Spleen (tissue), 7 donors: Measurements from ENCODE around the gene SLC13A3.

Source experiments
- POLR2A ChIP-seq, 3 donors: fragments of 450-650 bp; IDR thresholded peaks; one replicate each; pipeline ENCODE4 v1.5.1; 2017; ENCODE audit warnings: antibody characterized with exemption in 3 of 3, mild to moderate bottlenecking in 1 of 3
- POLR2AphosphoS5 ChIP-seq, 3 donors: sonication (generic); formaldehyde crosslinking; IDR thresholded peaks; one replicate each; pipeline ENCODE4 v1.5.1; 2017; ENCODE audit warnings: antibody characterized with exemption in 3 of 3
- TF ChIP-seq, protein P1 (sequence below), 11 experiments: fragments of 200-600 bp in 7 of 11; fragments of 450-650 bp in 4 of 11; sonication (generic) in 4 of 11; IDR thresholded peaks in 8 of 11; conservative IDR thresholded peaks in 3 of 11; 1 replicate in 7 of 11; 2 replicates in 4 of 11; pipeline versions ENCODE4 v1.4.0 to v1.8.0; 2016 to 2021; ENCODE audit warnings: antibody characterized with exemption in 11 of 11, inconsistent platforms in 4 of 11, mild to moderate bottlenecking in 1 of 11
- donor health status: DM: no; HTN: no; CAD: no; lungs with moderate emphysema.
- donor health status: DM: no; HTN: no; CAD: no.
- donor health status: DM: no; HTN: no; CAD: no.

DNA sequence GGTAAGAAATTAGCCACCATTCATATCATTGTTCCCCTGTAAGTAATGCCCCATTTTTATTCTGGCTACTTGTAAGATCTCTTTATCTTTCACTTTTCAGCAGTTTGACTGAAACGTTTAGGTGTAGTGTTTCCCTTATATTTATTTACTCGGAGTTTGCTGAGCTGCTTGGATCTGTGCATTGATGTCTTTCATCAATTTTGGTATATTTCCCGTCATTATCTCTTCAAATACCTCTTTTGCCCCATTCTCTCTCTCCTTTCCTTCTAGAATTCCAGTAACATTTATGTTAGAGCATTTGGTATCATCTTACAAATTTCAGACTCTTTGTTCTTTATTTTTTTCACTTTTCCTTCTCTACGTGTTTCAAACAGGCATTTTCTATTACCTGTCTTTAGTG, 9.2 kb upstream of the SLC13A3 start:
- TF ChIP-seq, protein P1, sequence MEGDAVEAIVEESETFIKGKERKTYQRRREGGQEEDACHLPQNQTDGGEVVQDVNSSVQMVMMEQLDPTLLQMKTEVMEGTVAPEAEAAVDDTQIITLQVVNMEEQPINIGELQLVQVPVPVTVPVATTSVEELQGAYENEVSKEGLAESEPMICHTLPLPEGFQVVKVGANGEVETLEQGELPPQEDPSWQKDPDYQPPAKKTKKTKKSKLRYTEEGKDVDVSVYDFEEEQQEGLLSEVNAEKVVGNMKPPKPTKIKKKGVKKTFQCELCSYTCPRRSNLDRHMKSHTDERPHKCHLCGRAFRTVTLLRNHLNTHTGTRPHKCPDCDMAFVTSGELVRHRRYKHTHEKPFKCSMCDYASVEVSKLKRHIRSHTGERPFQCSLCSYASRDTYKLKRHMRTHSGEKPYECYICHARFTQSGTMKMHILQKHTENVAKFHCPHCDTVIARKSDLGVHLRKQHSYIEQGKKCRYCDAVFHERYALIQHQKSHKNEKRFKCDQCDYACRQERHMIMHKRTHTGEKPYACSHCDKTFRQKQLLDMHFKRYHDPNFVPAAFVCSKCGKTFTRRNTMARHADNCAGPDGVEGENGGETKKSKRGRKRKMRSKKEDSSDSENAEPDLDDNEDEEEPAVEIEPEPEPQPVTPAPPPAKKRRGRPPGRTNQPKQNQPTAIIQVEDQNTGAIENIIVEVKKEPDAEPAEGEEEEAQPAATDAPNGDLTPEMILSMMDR (IDR thresholded peaks at IDR 0.05 in 8 of 11, conservative IDR thresholded peaks at IDR 0.05 in 3 of 11) = no peak
- TF ChIP-seq POLR2A (IDR thresholded peaks at IDR 0.05) = no peak
- no peak for TF ChIP-seq POLR2AphosphoS5 (IDR thresholded peaks at IDR 0.05)
